Kidney epithelial cell (primary cell): ENCODE measurements around the gene ZNF22. TPM values are rescaled to one million over a fixed set of nuclear protein-coding genes. Genes with fewer than 3 reads are reported as not detected.

Source experiments
- DNase-seq: peaks from one replicate; pipeline ENCODE4 v3.0.0-alpha.2; 2010; ENCODE audit warnings: low read depth
- H3K27me3 ChIP-seq: 2 replicates; pipeline ENCODE4 v1.6.0; 2011; ENCODE audit warnings: low read length; ENCODE audit not compliant: control insufficient read depth, insufficient read depth
- H3K36me3 ChIP-seq: 2 replicates; pipeline ENCODE4 v1.5.1; 2011; ENCODE audit warnings: low read length; ENCODE audit not compliant: control insufficient read depth, insufficient read depth
- H3K4me3 ChIP-seq: 2 replicates; pipeline ENCODE4 v1.5.1; 2011; ENCODE audit warnings: low read depth, mild to moderate bottlenecking, control low read depth, low read length
- CTCF ChIP-seq: IDR thresholded peaks from 2 replicates; pipeline ENCODE4 v1.5.1; 2011; ENCODE audit warnings: mild to moderate bottlenecking, moderate library complexity, low read length, control low read depth, inconsistent platforms; ENCODE audit not compliant: insufficient read depth, poor library complexity, severe bottlenecking
- total RNA-seq: library from RNA; depleted of rRNA; stranded (reverse); fragments of >200 nt; gene quantifications from 2 replicates; pipeline ENCODE4 v1.2.3, GENCODE V29; 2015

The ZNF22 gene
- total RNA-seq, 1 donor from 2014 or later = 30.0 TPM

GRCh38 chr10:44997105-44997748 is 3.5 kb upstream of the ZNF22 start:
- DNase-seq = no peak
- Histone ChIP-seq H3K4me3 (no peak overlapping the region), H3K36me3 (no peaks in the 10 kb centered on the region), H3K27me3 (no peaks in the 10 kb centered on the region)
- TF ChIP-seq CTCF = no peak

- Histone ChIP-seq H3K4me3 (no peak overlapping the region), H3K36me3 (no peaks in the 10 kb centered on the region), H3K27me3 (no peaks in the 10 kb centered on the region)
- TF ChIP-seq CTCF = no peak
- no peak for DNase-seq
Observed at GRCh38 chr10:44998146-44998631, 2.5 kb upstream of the ZNF22 start.

- peak overlapping the region; percentile 36 for H3K4me3 ChIP-seq
- no peak for DNase-seq
- TF ChIP-seq CTCF = no peak
- H3K36me3 ChIP-seq = no peaks in the 10 kb centered on the region
- H3K27me3 ChIP-seq = no peaks in the 10 kb centered on the region
Observed at GRCh38 chr10:45000138-45000751, 478 bp upstream of the ZNF22 start.

GRCh38 chr10:45001381-45002148 is 842 bp downstream of the ZNF22 start:
- peak; percentile 9 for TF ChIP-seq CTCF

GRCh38 chr10:45003432-45004000 is 2.8 kb downstream of the ZNF22 start:
- no peak for DNase-seq
- H3K36me3 ChIP-seq = no peaks in the 10 kb centered on the region
- no peak overlapping the region for H3K4me3 ChIP-seq
- H3K27me3 ChIP-seq = no peaks in the 10 kb centered on the region
- no peak for TF ChIP-seq CTCF

More at GRCh38 chr10:45001381-45002148, 842 bp downstream of the ZNF22 start:
- H3K27me3 ChIP-seq = no peaks in the 10 kb centered on the region
- H3K4me3 ChIP-seq = peak overlapping the region; percentile 36
- no peaks in the 10 kb centered on the region for H3K36me3 ChIP-seq
- DNase-seq = peak; percentile 45
